Measurements from ENCODE around the gene TBC1D7. TPM values are rescaled to one million over a fixed set of nuclear protein-coding genes. Genes with fewer than 3 reads are reported as not detected.

TBC1D7 gene
- total and polyA plus RNA-seq, 12 donors, result 17.3 to 42.6 (median 28.1) TPM

GRCh38 chr6:13362412-13362811, 34.1 kb upstream of the TBC1D7 start:
- H3K36me3 ChIP-seq, result peaks cover 0 to 21% (median 8%) of the 10 kb centered on the region in 9 donors
- no peaks in the 10 kb centered on the region for H3K27me3 ChIP-seq
- WGBS, 2 donors, result 39 to 57% methylated on average over 5 of the region's 5 CpGs
- intact Hi-C loops (cut with DNase I), result loop anchor here in 3 of 10 donors (5.0 kb wide), 3 partner anchors 35 to 50 kb away; no protein-coding TSS in a partner anchor
- no peak overlapping the region for H3K4me3 ChIP-seq
- no peaks in the 10 kb centered on the region for H3K9me3 ChIP-seq
- peak in 1 of 8 donors; percentile 44 for ATAC-seq
- TF ChIP-seq CTCF (IDR thresholded peaks at IDR 0.05), result no peak
- peaks cover 8 to 68% (median 48%) of the 10 kb centered on the region in 9 donors for H3K4me1 ChIP-seq
- H3K27ac ChIP-seq, result peak overlapping the region in 4 of 10 donors; percentile 28 to 87 (median 50)
- DNase-seq, result no peak

GRCh38 chr6:13360671-13361540, 32.6 kb upstream of the TBC1D7 start:
- H3K27me3 ChIP-seq, result no peaks in the 10 kb centered on the region
- H3K9me3 ChIP-seq, result no peaks in the 10 kb centered on the region
- ATAC-seq (peak; percentile 61 to 92 (median 85)), DNase-seq (peak; percentile 55)
- peaks cover 6 to 73% (median 49%) of the 10 kb centered on the region in 9 donors for H3K4me1 ChIP-seq
- H3K27ac ChIP-seq, result peak overlapping the region; percentile 13 to 87 (median 54)
- no peak overlapping the region for H3K4me3 ChIP-seq
- no peak for TF ChIP-seq CTCF (IDR thresholded peaks at IDR 0.05)
- H3K36me3 ChIP-seq, result peaks cover 0 to 21% (median 8%) of the 10 kb centered on the region in 9 donors
- 56 to 58% methylated on average over 6 of the region's 6 CpGs for WGBS, 2 donors
- intact Hi-C loops (cut with DNase I), result loop anchor here in 3 of 10 donors (5.0 kb wide), 3 partner anchors 36 to 51 kb away; no protein-coding TSS in a partner anchor

GRCh38 chr6:13359287-13359686, 30.9 kb upstream of the TBC1D7 start:
- DNase-seq (no peak), ATAC-seq (peak in 7 of 8 donors; percentile 22 to 74 (median 54))
- H3K4me3 ChIP-seq, result no peak overlapping the region
- intact Hi-C loops (cut with DNase I), result loop anchor here in 1 of 10 donors (5.0 kb wide), 2 partner anchors 128 to 178 kb away; partner anchors contain the start of gene GFOD1
- H3K27me3 ChIP-seq, result no peaks in the 10 kb centered on the region
- H3K36me3 ChIP-seq, result peaks cover 0 to 7% (median 0%) of the 10 kb centered on the region in 9 donors
- TF ChIP-seq CTCF (IDR thresholded peaks at IDR 0.05), result no peak
- peaks cover 8 to 84% (median 65%) of the 10 kb centered on the region in 9 donors for H3K4me1 ChIP-seq
- no peaks in the 10 kb centered on the region for H3K9me3 ChIP-seq
- peak overlapping the region in 9 of 10 donors; percentile 24 to 87 (median 58) for H3K27ac ChIP-seq
- WGBS, 2 donors, result 70 to 72% methylated on average over 6 of the region's 6 CpGs

GRCh38 chr6:13358511-13358910, 30.2 kb upstream of the TBC1D7 start:
- intact Hi-C loops (cut with DNase I), result loop anchor here in 1 of 10 donors (5.0 kb wide), 2 partner anchors 129 to 179 kb away; partner anchors contain the start of gene GFOD1
- ATAC-seq, result no peak
- no peak for TF ChIP-seq CTCF (IDR thresholded peaks at IDR 0.05)
- WGBS, 2 donors, result 89 to 92% methylated on average over 2 of the region's 2 CpGs
- Histone ChIP-seq H3K9me3 (no peaks in the 10 kb centered on the region), H3K36me3 (peaks cover 0 to 3% (median 0%) of the 10 kb centered on the region in 9 donors), H3K27me3 (no peaks in the 10 kb centered on the region), H3K4me3 (no peak overlapping the region), H3K4me1 (peaks cover 5 to 85% (median 73%) of the 10 kb centered on the region in 9 donors), H3K27ac (peak overlapping the region in 6 of 10 donors; percentile 24 to 70 (median 50))
- DNase-seq, result no peak
